IPS-11a (cell line): ENCODE results near the gene COCH.
"Not testable (repeated sequence)": the region's sequence is repeated elsewhere in the genome, so short reads cannot be mapped to it uniquely, and the experiment has no call there.

ENCODE experiments used
- H3K4me3 ChIP-seq: one replicate; pipeline ENCODE4 v1.5.1; 2013; ENCODE audit warnings: low read depth, low read length, control low read depth

Gene COCH

DNA sequence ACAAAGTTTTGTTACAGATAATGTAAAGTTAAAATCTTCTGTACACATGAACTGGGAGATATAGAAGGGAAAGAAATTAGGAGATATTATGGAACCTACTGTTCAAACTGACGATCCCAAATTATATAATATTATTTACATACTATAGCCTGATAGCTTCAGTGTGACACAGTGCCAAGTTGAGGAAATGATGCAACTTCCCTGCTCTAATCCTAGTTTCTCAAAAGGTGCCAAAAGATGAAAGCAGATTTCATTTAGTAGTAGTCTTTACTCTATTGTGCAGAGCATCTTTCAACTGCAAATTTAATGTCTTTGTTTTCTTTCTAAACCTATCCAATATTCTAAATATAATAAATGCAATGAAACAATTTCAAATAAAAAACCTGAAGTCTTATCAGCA is 46.9 kb downstream of the COCH start:
- H3K4me3 ChIP-seq, result no peak overlapping the region

GRCh38 chr14:30921788-30922187 is 47.4 kb downstream of the COCH start:
- H3K4me3 ChIP-seq, result no peak overlapping the region

DNA sequence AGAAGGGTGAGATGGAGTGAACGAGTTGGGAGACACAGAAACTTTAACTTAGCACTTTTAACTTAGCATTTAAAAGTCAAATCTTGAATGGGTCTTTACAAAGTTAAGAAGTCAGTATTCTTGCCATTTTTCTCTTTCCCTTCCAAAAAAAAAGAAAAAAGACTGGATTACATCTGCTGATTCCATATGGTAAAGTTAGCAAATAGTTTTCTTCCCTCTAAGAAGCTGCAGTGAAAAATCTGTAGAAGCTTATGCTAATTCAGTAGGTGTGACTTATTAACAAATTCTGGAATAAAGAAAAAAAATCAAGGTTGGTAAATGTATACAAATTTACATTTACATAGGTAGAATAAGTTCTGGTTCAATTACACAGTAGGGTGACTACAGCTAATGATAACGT is 50.9 kb downstream of the COCH start:
- H3K4me3 ChIP-seq, result no peak overlapping the region

DNA sequence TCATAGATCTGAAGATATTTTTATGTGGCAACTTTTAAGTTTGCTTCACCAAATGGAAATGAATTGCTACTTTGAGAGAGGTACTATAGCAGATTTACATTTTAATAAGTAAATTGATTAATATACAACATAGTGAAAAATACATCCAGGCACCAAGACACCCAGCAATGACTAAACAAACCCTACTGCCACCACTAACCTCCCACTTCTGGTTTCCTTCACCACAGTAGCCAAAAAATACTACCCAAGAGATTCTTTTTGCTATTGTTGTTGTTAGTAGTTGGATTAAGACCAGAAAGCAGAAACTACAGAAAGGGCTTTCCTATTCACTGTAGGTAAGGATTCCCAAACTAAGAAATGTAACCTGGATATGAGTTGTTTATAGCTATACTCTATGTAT is 54.1 kb downstream of the COCH start:
- H3K4me3 ChIP-seq, result no peak overlapping the region

DNA sequence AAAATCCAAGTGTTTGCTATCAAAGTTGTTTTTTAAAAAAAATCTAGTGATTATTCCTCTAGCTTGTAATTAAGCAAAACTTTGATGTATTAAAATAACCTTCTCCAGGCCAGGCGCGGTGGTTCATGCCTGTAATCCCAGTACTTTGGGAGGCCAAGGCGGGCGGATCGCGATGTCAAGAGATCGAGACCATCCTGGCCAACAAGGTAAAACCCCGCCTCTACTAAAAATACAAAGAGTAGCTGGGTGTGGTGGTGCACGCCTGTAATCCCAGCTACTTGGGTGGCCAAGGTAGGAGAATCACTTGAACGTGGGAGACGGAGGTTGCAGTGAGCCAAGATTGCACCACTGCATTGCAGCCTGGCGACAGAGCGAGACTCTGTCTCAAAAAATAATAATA is 59.6 kb downstream of the COCH start:
- H3K4me3 ChIP-seq, result not testable (repeated sequence)

DNA sequence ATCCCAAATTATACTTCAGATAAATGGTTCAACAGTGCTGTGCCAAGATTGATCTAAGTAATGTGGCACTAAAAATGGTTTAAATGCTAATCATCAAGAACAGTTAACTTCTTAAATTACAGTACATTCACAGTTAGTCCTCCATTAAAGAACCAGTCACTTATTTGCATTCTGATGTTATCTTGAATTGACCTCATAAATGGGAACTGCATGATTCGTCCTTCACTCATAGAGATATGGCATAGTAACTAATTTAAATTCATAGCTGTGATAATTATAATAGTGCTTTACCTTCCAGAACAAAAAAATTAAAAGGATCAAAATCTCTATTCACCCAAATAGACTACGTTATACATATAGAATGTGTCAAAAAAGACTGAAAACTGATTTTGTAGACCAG is 61.1 kb downstream of the COCH start:
- no peak overlapping the region for H3K4me3 ChIP-seq

DNA sequence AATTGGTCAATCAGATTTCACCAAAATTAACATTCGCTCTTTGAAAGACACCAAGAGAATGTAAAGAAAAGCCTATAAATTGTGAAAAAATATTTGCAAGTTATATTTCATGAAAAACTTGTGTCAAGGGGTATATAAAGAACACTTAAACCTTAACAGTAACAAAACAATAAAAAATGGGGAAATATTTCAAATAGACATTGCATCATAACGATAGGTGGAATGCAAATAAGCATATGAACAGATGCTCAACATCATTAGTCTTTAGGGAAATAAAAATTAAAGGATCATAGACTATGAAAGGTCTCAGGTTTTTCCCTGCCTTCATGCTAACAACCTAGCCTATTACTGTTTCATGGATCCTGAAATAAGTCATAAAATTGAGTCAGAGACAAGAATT is 64.3 kb downstream of the COCH start:
- no peak overlapping the region for H3K4me3 ChIP-seq
